Jurkat, Clone E6-1 (cell line): Measurements from ENCODE around the gene ATG16L1.

ENCODE experiments used
- DNase-seq: peaks from one replicate; pipeline ENCODE4 v3.0.0-alpha.2; 2011; ENCODE audit warnings: low read depth, low spot score
- H3K4me3 ChIP-seq: 2 replicates; pipeline ENCODE4 v1.5.1; 2011; ENCODE audit warnings: mild to moderate bottlenecking, low read length, control low read depth, moderate library complexity

Gene ATG16L1

GRCh38 chr2:233280114-233280693 is 28.7 kb downstream of the ATG16L1 start:
- H3K4me3 ChIP-seq, result no peak overlapping the region
- no peak for DNase-seq

- H3K4me3 ChIP-seq, result no peak overlapping the region
- DNase-seq, result no peak
These were observed 30.1 kb downstream of the ATG16L1 start for GRCh38 chr2:233281553-233281952.

- DNase-seq, result no peak
- H3K4me3 ChIP-seq, result no peak overlapping the region
These were observed 30.6 kb downstream of the ATG16L1 start for GRCh38 chr2:233281992-233282603.

GRCh38 chr2:233285921-233286320 is 34.4 kb downstream of the ATG16L1 start:
- DNase-seq, result no peak
- H3K4me3 ChIP-seq, result no peak overlapping the region

GRCh38 chr2:233287871-233288270 is 36.4 kb downstream of the ATG16L1 start:
- no peak overlapping the region for H3K4me3 ChIP-seq
- DNase-seq, result no peak

GRCh38 chr2:233288663-233289062 is 37.2 kb downstream of the ATG16L1 start:
- no peak for DNase-seq
- H3K4me3 ChIP-seq, result no peak overlapping the region

- no peak overlapping the region for H3K4me3 ChIP-seq
- DNase-seq, result no peak
These were observed 38.2 kb downstream of the ATG16L1 start for GRCh38 chr2:233289648-233290047.

GRCh38 chr2:233290051-233290845 is 38.8 kb downstream of the ATG16L1 start:
- no peak for DNase-seq
- no peak overlapping the region for H3K4me3 ChIP-seq

- no peak for DNase-seq
- H3K4me3 ChIP-seq, result no peak overlapping the region
These were observed 44.4 kb downstream of the ATG16L1 start for GRCh38 chr2:233295891-233296290.

- DNase-seq, result no peak
These were observed 45.6 kb downstream of the ATG16L1 start for GRCh38 chr2:233297076-233297475.

GRCh38 chr2:233300401-233300800 is 48.9 kb downstream of the ATG16L1 start:
- H3K4me3 ChIP-seq, result no peak overlapping the region
- no peak for DNase-seq

More at GRCh38 chr2:233297076-233297475, 45.6 kb downstream of the ATG16L1 start:
- H3K4me3 ChIP-seq, result no peak overlapping the region

GRCh38 chr2:233301248-233301647 is 49.8 kb downstream of the ATG16L1 start:
- no peak overlapping the region for H3K4me3 ChIP-seq
- no peak for DNase-seq

- no peak overlapping the region for H3K4me3 ChIP-seq
- DNase-seq, result no peak
These were observed 50.3 kb downstream of the ATG16L1 start for GRCh38 chr2:233301811-233302210.

GRCh38 chr2:233303252-233303651 is 51.8 kb downstream of the ATG16L1 start:
- no peak for DNase-seq
- H3K4me3 ChIP-seq, result no peak overlapping the region

- H3K4me3 ChIP-seq, result no peak within 1 kb of the TSS
- DNase-seq, result no peak
These were observed 56.1 kb downstream of the ATG16L1 start, which contains the start of gene SAG for GRCh38 chr2:233307565-233307964. Gene SAG, plus strand, starts transcription at chr2:233307816. Its CDS starts 1,374 bp downstream, at chr2:233309190.

GRCh38 chr2:233311241-233311926 is 59.9 kb downstream of the ATG16L1 start:
- H3K4me3 ChIP-seq, result no peak overlapping the region
- no peak for DNase-seq

- H3K4me3 ChIP-seq, result no peak overlapping the region
- DNase-seq, result no peak
These were observed 61.4 kb downstream of the ATG16L1 start for GRCh38 chr2:233312874-233313273.

GRCh38 chr2:233314180-233314925 is 62.9 kb downstream of the ATG16L1 start:
- DNase-seq, result no peak
- H3K4me3 ChIP-seq, result no peak overlapping the region
